AG04450 (cell line): ENCODE results near the gene CTDSP2. TPM values are rescaled to one million over a fixed set of nuclear protein-coding genes. Genes with fewer than 3 reads are reported as not detected.

ENCODE experiments used
- CTCF ChIA-PET: fragments of 300-600, 350-600 bp; formaldehyde crosslinking; extraction: SDS; loops from one replicate; lab custom pipeline; 2022; ENCODE audit warnings: antibody characterized with exemption, inconsistent platforms; lab: Charles Lee
- POLR2A ChIA-PET: fragments of 350-600 bp; formaldehyde crosslinking; extraction: SDS; loops from one replicate; lab custom pipeline; 2021; ENCODE audit warnings: antibody characterized with exemption, inconsistent platforms; lab: Yijun Ruan, JAX
- DNase-seq: peaks from one replicate; pipeline ENCODE4 v3.0.0-alpha.2; 2011; ENCODE audit warnings: low read depth, low spot score
- H3K27ac ChIP-seq: one replicate; pipeline ENCODE4 v1.5.1; 2012; ENCODE audit warnings: low read depth, low read length, control low read depth
- H3K27me3 ChIP-seq: one replicate; pipeline ENCODE4 v1.6.0; 2012; ENCODE audit warnings: low read length; ENCODE audit not compliant: control insufficient read depth, insufficient read depth
- H3K4me3 ChIP-seq: 2 replicates; pipeline ENCODE4 v1.5.1; 2011; ENCODE audit warnings: mild to moderate bottlenecking, low read depth, low read length, control low read depth
- H3K9me3 ChIP-seq: 2 replicates; pipeline ENCODE4 v1.5.1; 2012; ENCODE audit warnings: low read length; ENCODE audit not compliant: control insufficient read depth, insufficient read depth
- CTCF ChIP-seq: IDR thresholded peaks from 2 replicates; pipeline ENCODE4 v1.5.1; 2011; ENCODE audit warnings: low read depth, low read length, control low read depth, inconsistent platforms
- polyA plus RNA-seq: library from polyadenylated mRNA; depleted of rRNA; stranded (reverse); fragments of >200 nt; gene quantifications from 2 replicates; pipeline ENCODE4 v1.2.3, GENCODE V29; 2011

CTDSP2 gene
- polyA plus RNA-seq, 1 experiment, result 292 TPM

DNA sequence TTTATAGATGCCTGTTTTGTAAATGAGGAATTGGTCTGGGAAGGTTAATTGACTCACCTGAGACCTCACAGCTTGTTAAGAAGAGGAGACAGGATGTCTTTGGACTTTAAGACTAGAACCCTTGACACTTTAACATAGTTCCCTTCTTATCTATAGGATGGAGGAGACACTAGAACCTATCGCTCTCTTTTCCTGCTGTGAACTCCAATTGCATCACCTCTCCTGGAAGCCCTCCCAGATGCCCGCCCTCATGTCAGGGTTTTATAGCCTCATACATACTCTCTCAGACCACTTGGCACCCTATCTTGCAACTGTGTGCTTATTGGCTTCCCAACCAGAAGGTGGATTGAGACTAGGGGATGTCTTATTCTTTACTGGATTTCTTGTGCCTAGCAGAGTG is 2.5 kb upstream of the CTDSP2 start:
- H3K27me3 ChIP-seq, result no peaks in the 10 kb centered on the region
- CTCF ChIA-PET, result no interaction called here
- no peak for DNase-seq
- no peak for TF ChIP-seq CTCF
- no peak overlapping the region for H3K4me3 ChIP-seq
- POLR2A ChIA-PET, result interaction anchor here (5.2 kb wide), 1 partner anchor 17 kb away, joined by 78 read pairs; no protein-coding TSS in a partner anchor
- no peak overlapping the region for H3K27ac ChIP-seq
- peaks cover 7% of the 10 kb centered on the region; the same call in 1 of the 2 replicates for H3K9me3 ChIP-seq

DNA sequence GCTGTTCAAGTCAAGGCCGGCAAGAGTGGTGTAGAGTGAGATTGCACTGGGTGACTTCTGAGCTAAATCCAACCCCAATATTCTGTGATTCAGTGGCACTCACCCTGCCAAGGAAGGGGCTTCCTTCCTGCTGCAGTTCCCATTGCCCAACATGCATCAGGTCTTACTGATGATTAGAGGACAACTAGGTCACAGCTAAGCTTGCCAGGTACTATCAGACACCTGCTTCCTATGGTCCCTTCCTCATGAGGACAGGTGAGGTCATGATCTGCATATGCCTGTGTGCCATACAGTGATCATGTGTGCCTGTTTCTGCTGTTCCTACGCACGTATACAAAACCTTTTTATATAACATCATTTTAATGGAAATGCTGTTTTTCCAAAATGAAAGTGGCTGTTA is 1.7 kb upstream of the CTDSP2 start:
- H3K9me3 ChIP-seq, result peaks cover 7% of the 10 kb centered on the region; the same call in 1 of the 2 replicates
- no peak for DNase-seq
- no peaks in the 10 kb centered on the region for H3K27me3 ChIP-seq
- no peak for TF ChIP-seq CTCF
- no peak overlapping the region for H3K4me3 ChIP-seq
- ChIA-PET POLR2A (interaction anchor here (0.7 to 5.2 kb wide), 4 partner anchors 18 to 72 kb away, joined by 4 to 78 read pairs (median 6); no protein-coding TSS in a partner anchor), CTCF (interaction anchor here (1.0 to 1.2 kb wide), 2 partner anchors 48 to 65 kb away, joined by 3 to 4 read pairs; partner anchors contain the start of gene TSFM)
- no peak overlapping the region for H3K27ac ChIP-seq

- no peak for DNase-seq
- Histone ChIP-seq H3K27ac (peak overlapping the region; percentile 98), H3K9me3 (peaks cover 7% of the 10 kb centered on the region; the same call in 1 of the 2 replicates), H3K27me3 (no peaks in the 10 kb centered on the region), H3K4me3 (peak overlapping the region; percentile 97)
- ChIA-PET CTCF (interaction anchor here (0.6 to 1.4 kb wide), 3 partner anchors 14 to 213 kb away, joined by 3 to 4 read pairs (median 4); partner anchors contain the start of gene B4GALNT1), POLR2A (interaction anchor here (0.6 to 5.7 kb wide), 11 partner anchors 10 to 94 kb away, joined by 3 to 114 read pairs (median 12); partner anchors contain the start of gene CDK4)
- no peak for TF ChIP-seq CTCF
Observed at GRCh38 chr12:57846285-57846576, 298 bp downstream of the CTDSP2 start.

GRCh38 chr12:57845478-57846284 is 848 bp downstream of the CTDSP2 start:
- Histone ChIP-seq H3K9me3 (peaks cover 7% of the 10 kb centered on the region; the same call in 1 of the 2 replicates), H3K4me3 (peak overlapping the region; percentile 97), H3K27ac (peak overlapping the region; percentile 98), H3K27me3 (no peaks in the 10 kb centered on the region)
- CTCF ChIA-PET, result interaction anchor here (0.6 to 4.0 kb wide), 6 partner anchors 10 to 213 kb away, joined by 3 to 44 read pairs (median 4); partner anchors contain the start of gene B4GALNT1
- TF ChIP-seq CTCF, result no peak
- POLR2A ChIA-PET, result interaction anchor here (0.7 to 5.7 kb wide), 10 partner anchors 9 to 56 kb away, joined by 3 to 114 read pairs (median 12); no protein-coding TSS in a partner anchor
- no peak for DNase-seq
